HepG2 (cell line): ENCODE data around the gene ACSF3. TPM values are rescaled to one million over a fixed set of nuclear protein-coding genes. Genes with fewer than 3 reads are reported as not detected.
A peak's percentile ranks its signal among the peaks of the same experiment; 100 is the strongest.

Experiments
- AGO1 ChIP-seq: fragments of 200-400 bp; formaldehyde crosslinking; IDR thresholded peaks from 2 replicates; pipeline ENCODE4 v1.6.1; 2017; ENCODE audit warnings: mild to moderate bottlenecking, low read depth, low read length, moderate library complexity; ENCODE audit not compliant: poor library complexity, severe bottlenecking
- ATF7 ChIP-seq, 2 experiments: fragments of 450-650 bp in 1 of 2; sonication (generic) in 1 of 2; formaldehyde crosslinking in 1 of 2; IDR thresholded peaks; 2 replicates each; pipeline versions ENCODE4 v1.4.0 to v1.6.1; 2016 to 2020; ENCODE audit warnings: antibody characterized with exemption in 1 of 2, mild to moderate bottlenecking in 1 of 2, missing genetic modification reagents in 1 of 2
- CREB1 ChIP-seq, 2 experiments: fragments of 450-650 bp in 1 of 2; IDR thresholded peaks; 2 replicates each; pipeline ENCODE4 v1.6.1; 2016 to 2017; ENCODE audit warnings: control low read depth in 1 of 2, mild to moderate bottlenecking in 1 of 2, missing compliant biosample characterization in 1 of 2, missing genetic modification characterization in 1 of 2
- DNMT1 ChIP-seq: sonication (generic); formaldehyde crosslinking; IDR thresholded peaks from 2 replicates; pipeline ENCODE4 v1.5.1; 2020; ENCODE audit warnings: mild to moderate bottlenecking, missing genetic modification reagents
- HDAC6 ChIP-seq: fragments of 200-600 bp; sonication (generic); IDR thresholded peaks from 2 replicates; pipeline ENCODE4 v1.7.0; 2017; ENCODE audit warnings: mild to moderate bottlenecking, antibody characterized with exemption, low read length, low read depth
- IRF1 ChIP-seq: sonication (generic); formaldehyde crosslinking; IDR thresholded peaks from 2 replicates; pipeline ENCODE4 v1.4.0; 2020; ENCODE audit warnings: low read depth, mild to moderate bottlenecking, missing genetic modification reagents
- KDM5B ChIP-seq: sonication (generic); formaldehyde crosslinking; IDR thresholded peaks from 2 replicates; pipeline ENCODE4 v1.4.0; 2020; ENCODE audit warnings: missing genetic modification reagents, mild to moderate bottlenecking, borderline replicate concordance
- MAFG ChIP-seq: sonication (generic); formaldehyde crosslinking; IDR thresholded peaks from 2 replicates; pipeline ENCODE4 v1.5.1; 2020; ENCODE audit warnings: mild to moderate bottlenecking, missing genetic modification reagents
- MXD4 ChIP-seq: IDR thresholded peaks from 2 replicates; pipeline ENCODE4 v1.6.1; 2016; ENCODE audit warnings: mild to moderate bottlenecking, missing biosample characterization, missing genetic modification reagents
- PRDM15 ChIP-seq: sonication (generic); formaldehyde crosslinking; IDR thresholded peaks from 2 replicates; pipeline ENCODE4 v1.4.0; 2020; ENCODE audit warnings: missing genetic modification reagents
- RBAK ChIP-seq: sonication (generic); formaldehyde crosslinking; IDR thresholded peaks from 2 replicates; pipeline ENCODE4 v1.5.1; 2020; ENCODE audit warnings: mild to moderate bottlenecking, missing genetic modification reagents
- RCOR2 ChIP-seq: IDR thresholded peaks from 2 replicates; pipeline ENCODE4 v1.6.1; 2016; ENCODE audit warnings: missing biosample characterization, missing genetic modification reagents
- SKI ChIP-seq: fragments of 450-650 bp; IDR thresholded peaks from one replicate; pipeline ENCODE4 v1.6.1; 2018; ENCODE audit warnings: mild to moderate bottlenecking; ENCODE audit not compliant: partially characterized antibody
- TGIF2 ChIP-seq: IDR thresholded peaks from 2 replicates; pipeline ENCODE4 v1.6.1; 2016; ENCODE audit warnings: control low read depth, missing compliant biosample characterization
- ZNF143 ChIP-seq: sonication (generic); formaldehyde crosslinking; IDR thresholded peaks from 2 replicates; pipeline ENCODE4 v1.4.0; 2020; ENCODE audit warnings: missing genetic modification reagents
- ZNF235 ChIP-seq: sonication (generic); formaldehyde crosslinking; IDR thresholded peaks from 2 replicates; pipeline ENCODE4 v1.8.1; 2023; ENCODE audit warnings: mild to moderate bottlenecking, missing genetic modification reagents, borderline replicate concordance
- ZNF264 ChIP-seq: sonication (generic); formaldehyde crosslinking; IDR thresholded peaks from 2 replicates; pipeline ENCODE4 v1.4.0; 2020; ENCODE audit warnings: missing genetic modification reagents
- ZNF547 ChIP-seq: sonication (generic); formaldehyde crosslinking; IDR thresholded peaks from 2 replicates; pipeline ENCODE4 v1.5.1; 2020; ENCODE audit warnings: mild to moderate bottlenecking, missing genetic modification reagents
- ZNF737 ChIP-seq: sonication (generic); formaldehyde crosslinking; IDR thresholded peaks from 2 replicates; pipeline ENCODE4 v1.5.0; 2020; ENCODE audit warnings: missing genetic modification reagents, mild to moderate bottlenecking, borderline replicate concordance
- ZSCAN25 ChIP-seq: sonication (generic); formaldehyde crosslinking; IDR thresholded peaks from 2 replicates; pipeline ENCODE4 v1.8.0; 2022; ENCODE audit warnings: mild to moderate bottlenecking, missing genetic modification reagents
- polyA plus RNA-seq, 8 experiments: library from polyadenylated mRNA; depleted of rRNA in 3 of 8; stranded (reverse) in 7 of 8; unstranded in 1 of 8; fragments of >200 nt; fragmentation: Illumina TruSeq in 4 of 8; extraction: Trizol in 4 of 8; gene quantifications; 2 replicates each; pipeline versions ENCODE4 v1.2.1 to v1.2.3, GENCODE V29; 2011 to 2016; ENCODE audit warnings: low read depth in 4 of 8, missing spikeins in 1 of 8, mixed read lengths in 1 of 8; ENCODE audit not compliant: insufficient read depth in 1 of 8
- total RNA-seq, 5 experiments: library from RNA; depleted of rRNA; stranded (reverse); fragments of >200 nt; fragmentation: Illumina TruSeq; extraction: Trizol; gene quantifications; 2 replicates each; pipeline ENCODE4 v1.2.3, GENCODE V29; 2016; ENCODE audit warnings: low read depth in 1 of 5

Gene ACSF3
- total and polyA plus RNA-seq, 2 of the 13 experiments (the other 11 are each of a cell fraction or from before 2014, with no cell fraction given): 14.9 to 30.6 TPM

- TF ChIP-seq ATF7 (IDR thresholded peaks at IDR 0.05) (no peak), ATF7 (CRISPR knock-in tag; IDR thresholded peaks at IDR 0.05) (no peak; the same call in 1 of the 2 replicates), TGIF2 (CRISPR knock-in tag) (peak; percentile 48), CREB1 (IDR thresholded peaks at IDR 0.05) (no peak), CREB1 (CRISPR knock-in tag; IDR thresholded peaks at IDR 0.05) (no peak), ZNF143 (CRISPR knock-in tag) (peak; percentile 50; the same call in 1 of the 2 replicates), ZNF737 (CRISPR knock-in tag) (no peak), KDM5B (CRISPR knock-in tag) (peak; percentile 71; the same call in 1 of the 2 replicates), ZSCAN25 (CRISPR knock-in tag) (no peak), AGO1 (peak; percentile 17), PRDM15 (CRISPR knock-in tag) (no peak; the same call in 1 of the 2 replicates), ZNF264 (peak; percentile 63; the same call in 1 of the 2 replicates), HDAC6 (no peak), ZNF547 (no peak), ZNF235 (CRISPR knock-in tag) (peak; percentile 52; the same call in 1 of the 2 replicates), MAFG (CRISPR knock-in tag) (no peak), DNMT1 (CRISPR knock-in tag) (no peak), MXD4 (CRISPR knock-in tag) (no peak; the same call in 1 of the 2 replicates), SKI (peak; percentile 94), RBAK (no peak), RCOR2 (CRISPR knock-in tag) (peak; percentile 78), IRF1 (no peak)
These were observed 104.2 kb downstream of the ACSF3 start (continued) for GRCh38 chr16:89197633-89198416.
